NCI-H510A treated with DMSO at 0.1 percent for 48 hours (cell line): Measurements from ENCODE around the gene PLAC1.

ENCODE experiments used
- DNase-seq: peaks from one replicate; lab custom pipeline; 2025; lab: John Stamatoyannopoulos, UW

Gene PLAC1

GRCh38 chrX:134588806-134589205 lies 69.5 kb downstream of the PLAC1 start:
- no peak for DNase-seq

GRCh38 chrX:134580907-134581306 lies 77.4 kb downstream of the PLAC1 start:
- no peak for DNase-seq

- no peak for DNase-seq
Observed at GRCh38 chrX:134573683-134574035, 84.6 kb downstream of the PLAC1 start.

- DNase-seq = no peak
Observed at GRCh38 chrX:134572816-134573682, 85.2 kb downstream of the PLAC1 start.

GRCh38 chrX:134571796-134572195 lies 86.5 kb downstream of the PLAC1 start:
- no peak for DNase-seq

GRCh38 chrX:134570899-134571298 lies 87.4 kb downstream of the PLAC1 start:
- DNase-seq = no peak

- DNase-seq = no peak
Observed at GRCh38 chrX:134570509-134570846, 87.8 kb downstream of the PLAC1 start.

- DNase-seq = no peak
Observed at GRCh38 chrX:134569306-134569705, 89.0 kb downstream of the PLAC1 start.

- DNase-seq = no peak
Observed at GRCh38 chrX:134568285-134569016, 89.8 kb downstream of the PLAC1 start.

GRCh38 chrX:134566506-134566905 lies 91.8 kb downstream of the PLAC1 start:
- DNase-seq = no peak

- DNase-seq = no peak
Observed at GRCh38 chrX:134562002-134562401, 96.3 kb downstream of the PLAC1 start.

GRCh38 chrX:134558133-134558532 lies 100.1 kb downstream of the PLAC1 start:
- DNase-seq = no peak

GRCh38 chrX:134554291-134554690 lies 104.0 kb downstream of the PLAC1 start:
- DNase-seq = no peak

GRCh38 chrX:134552351-134552750 lies 105.9 kb downstream of the PLAC1 start:
- DNase-seq = no peak

- no peak for DNase-seq
Observed at GRCh38 chrX:134551376-134552048, 106.8 kb downstream of the PLAC1 start.

- DNase-seq = peak; percentile 42
Observed at GRCh38 chrX:134548257-134549201, 109.7 kb downstream of the PLAC1 start.

- DNase-seq = no peak
Observed at GRCh38 chrX:134547047-134547679, 111.1 kb downstream of the PLAC1 start.

- DNase-seq = no peak
Observed at GRCh38 chrX:134546187-134546586, 112.1 kb downstream of the PLAC1 start.

- no peak for DNase-seq
Observed at GRCh38 chrX:134545510-134545909, 112.8 kb downstream of the PLAC1 start.

GRCh38 chrX:134544513-134545151 lies 113.6 kb downstream of the PLAC1 start:
- DNase-seq = peak; percentile 11

- no peak for DNase-seq
Observed at GRCh38 chrX:134544135-134544512, 114.1 kb downstream of the PLAC1 start.
